DMS153 treated with DMSO at 0.1 percent for 48 hours (cell line): ENCODE results near the gene WDR82.

Source experiments
- DNase-seq: peaks from one replicate; lab custom pipeline; 2025; ENCODE audit not compliant: unreplicated experiment; lab: John Stamatoyannopoulos, UW

Gene WDR82

GRCh38 chr3:52278510-52279069 is at the start of gene WDR82:
Gene WDR82 (minus strand): TSS chr3:52278649. CDS start chr3:52278361, 288 bp downstream.
- peak; percentile 36 for DNase-seq

- DNase-seq, result no peak
These were observed 49.2 kb upstream of the WDR82 start for GRCh38 chr3:52327486-52328290.

- DNase-seq, result no peak
These were observed 48.5 kb upstream of the WDR82 start for GRCh38 chr3:52326976-52327375.

GRCh38 chr3:52325686-52326085 is 47.2 kb upstream of the WDR82 start:
- no peak for DNase-seq

- no peak for DNase-seq
These were observed 46.2 kb upstream of the WDR82 start for GRCh38 chr3:52324676-52325075.

GRCh38 chr3:52323526-52324295 is 45.3 kb upstream of the WDR82 start:
- DNase-seq, result no peak

- no peak for DNase-seq
These were observed 44.0 kb upstream of the WDR82 start for GRCh38 chr3:52322466-52322865.

- no peak for DNase-seq
These were observed 43.0 kb upstream of the WDR82 start for GRCh38 chr3:52321481-52321880.

- no peak for DNase-seq
These were observed 41.6 kb upstream of the WDR82 start for GRCh38 chr3:52319921-52320595.

GRCh38 chr3:52318186-52318816 is 39.9 kb upstream of the WDR82 start:
- no peak for DNase-seq

GRCh38 chr3:52317208-52318000 is 39.0 kb upstream of the WDR82 start:
- peak; percentile 31 for DNase-seq

GRCh38 chr3:52315977-52316764 is 37.7 kb upstream of the WDR82 start, which contains the start of gene DNAH1:
Gene DNAH1 (plus strand): TSS chr3:52316319. CDS start chr3:52322443, 6,124 bp downstream.
- DNase-seq, result no peak

- no peak for DNase-seq
These were observed 36.6 kb upstream of the WDR82 start for GRCh38 chr3:52315006-52315405.

- no peak for DNase-seq
These were observed 36.0 kb upstream of the WDR82 start for GRCh38 chr3:52314489-52314888.

GRCh38 chr3:52313774-52314188 is 35.3 kb upstream of the WDR82 start:
- no peak for DNase-seq

- no peak for DNase-seq
These were observed 34.8 kb upstream of the WDR82 start for GRCh38 chr3:52313188-52313773.

GRCh38 chr3:52311576-52312119 is 33.2 kb upstream of the WDR82 start:
- DNase-seq, result no peak

GRCh38 chr3:52310861-52311575 is 32.6 kb upstream of the WDR82 start:
- DNase-seq, result no peak
